GM18867 (cell line): Measurements from ENCODE around the gene RAB3B.
A peak's percentile ranks its signal among the peaks of the same experiment; 100 is the strongest.
"Not testable (repeated sequence)": the region's sequence is repeated elsewhere in the genome, so short reads cannot be mapped to it uniquely, and the experiment has no call there.

Experiments used
- ATAC-seq: cut with Tn5 transposase; IDR thresholded peaks from one replicate; pipeline ENCODE4 v1.9.1; 2021; ENCODE audit warnings: mild to moderate bottlenecking, moderate library complexity; ENCODE audit not compliant: unreplicated experiment

RAB3B gene, protein sequence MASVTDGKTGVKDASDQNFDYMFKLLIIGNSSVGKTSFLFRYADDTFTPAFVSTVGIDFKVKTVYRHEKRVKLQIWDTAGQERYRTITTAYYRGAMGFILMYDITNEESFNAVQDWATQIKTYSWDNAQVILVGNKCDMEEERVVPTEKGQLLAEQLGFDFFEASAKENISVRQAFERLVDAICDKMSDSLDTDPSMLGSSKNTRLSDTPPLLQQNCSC

DNA sequence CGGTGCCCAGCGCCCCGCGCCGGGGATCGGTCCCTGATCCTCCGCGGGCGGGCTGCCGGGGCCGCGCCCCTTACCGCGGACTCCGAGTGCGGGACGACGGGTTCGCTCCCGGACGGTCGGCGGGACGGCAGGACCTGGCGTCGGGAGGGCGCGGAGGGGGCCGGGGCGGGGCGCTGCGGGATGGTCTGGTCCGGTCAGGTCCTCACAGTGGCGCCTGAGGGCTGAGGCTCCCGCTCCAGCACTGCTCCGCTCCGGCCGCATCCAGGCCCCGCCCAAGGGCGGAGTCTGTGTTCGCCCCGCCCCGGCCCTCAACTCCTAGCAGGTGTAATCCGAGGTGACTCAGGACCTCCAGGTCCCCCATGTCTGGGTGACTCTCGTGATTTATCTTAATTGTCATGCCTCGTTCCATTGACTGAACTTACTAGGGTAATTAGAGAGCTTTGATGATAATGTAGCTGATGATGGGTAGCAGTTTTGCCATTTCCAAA is at the start of gene RAB3B:
TSS of gene RAB3B (minus strand) at position 223 of the 488 bp plus-strand sequence. CDS start 13,583 bp downstream, outside the sequence.
- peak; percentile 81 for ATAC-seq

DNA sequence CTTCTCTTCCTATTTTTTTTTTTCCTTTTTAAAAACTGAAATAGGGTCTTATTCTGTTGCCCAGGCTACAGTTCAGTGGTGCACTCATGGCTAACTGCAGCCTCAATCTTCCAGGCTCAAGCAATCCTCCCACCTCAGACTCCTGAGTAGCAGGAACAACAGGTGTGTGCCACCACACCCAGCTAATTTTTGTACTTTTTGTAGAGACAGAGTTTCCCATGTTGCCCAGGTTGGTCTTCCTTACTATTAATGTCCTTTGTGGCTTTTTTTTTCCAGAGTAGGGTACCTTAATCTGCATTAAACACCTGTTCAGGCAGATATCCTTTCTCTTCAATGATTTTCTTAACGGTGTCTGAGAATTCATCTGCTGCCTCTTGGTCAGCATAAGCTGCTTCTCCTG is 47.4 kb upstream of the RAB3B start:
- ATAC-seq, result no peak

- ATAC-seq, result no peak
Measured at GRCh38 chr1:52037402-52037814, 46.9 kb upstream of the RAB3B start.

DNA sequence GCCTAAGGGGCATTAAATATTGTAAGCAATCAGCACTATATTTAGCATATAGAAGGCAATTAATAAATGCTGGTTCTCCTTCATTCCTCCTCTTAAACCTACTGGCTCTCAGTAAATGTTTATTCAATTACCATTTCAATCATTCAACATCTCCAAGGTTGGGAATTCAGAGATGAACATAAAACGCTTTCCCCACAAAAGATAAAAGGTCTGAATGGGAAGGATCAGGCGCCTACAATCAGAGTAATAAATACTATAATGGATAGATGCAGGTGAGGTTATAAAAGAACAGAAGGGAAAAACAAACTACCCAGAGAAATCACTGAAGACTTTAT is 43.5 kb upstream of the RAB3B start:
- ATAC-seq, result no peak

DNA sequence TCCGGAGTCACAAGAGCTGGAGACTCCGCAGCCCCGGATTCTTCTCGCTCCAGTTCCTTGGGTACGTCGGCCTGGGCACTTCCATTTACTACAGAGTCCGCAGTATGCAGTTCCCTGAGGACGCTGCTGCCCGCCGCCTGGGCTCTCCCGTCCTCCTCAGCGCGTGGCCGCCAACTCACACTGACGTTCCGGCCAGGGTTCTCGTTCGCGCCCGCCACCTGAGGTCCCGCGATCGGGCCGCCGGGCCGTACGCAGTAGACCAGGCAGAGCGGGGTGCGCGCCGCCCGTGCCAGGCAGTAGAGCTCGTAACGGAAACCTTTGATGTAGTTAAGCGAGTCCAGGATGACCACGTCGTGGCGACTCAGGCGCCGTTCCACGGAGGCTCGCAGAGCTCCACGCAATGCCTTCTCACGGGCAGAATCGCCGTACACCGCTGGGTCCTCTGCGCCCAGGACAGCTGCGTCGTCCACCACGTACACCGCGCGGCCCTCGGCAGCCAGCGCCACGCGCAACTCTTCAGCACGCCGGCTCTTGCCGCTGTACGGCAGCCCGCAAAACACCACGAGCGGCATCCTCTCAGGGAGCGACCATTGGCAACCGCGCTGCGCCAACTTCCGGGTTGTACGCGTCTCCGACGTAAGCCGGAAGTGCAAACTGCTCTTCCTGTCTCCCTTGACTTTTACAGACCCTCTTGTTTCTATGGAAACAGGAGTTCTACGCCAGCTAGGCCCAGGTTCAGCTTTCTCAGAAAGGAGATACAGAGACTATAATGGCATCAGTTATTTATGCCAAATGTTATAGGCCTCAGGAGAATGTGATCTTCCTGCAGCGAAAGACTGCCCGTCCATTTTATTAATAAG is 42.9 kb upstream of the RAB3B start, which contains the start of gene KTI12:
TSS of gene KTI12 (minus strand) at position 621 of the 860 bp plus-strand sequence. CDS start at position 572, 49 bp downstream.
- ATAC-seq, result peak; percentile 84

DNA sequence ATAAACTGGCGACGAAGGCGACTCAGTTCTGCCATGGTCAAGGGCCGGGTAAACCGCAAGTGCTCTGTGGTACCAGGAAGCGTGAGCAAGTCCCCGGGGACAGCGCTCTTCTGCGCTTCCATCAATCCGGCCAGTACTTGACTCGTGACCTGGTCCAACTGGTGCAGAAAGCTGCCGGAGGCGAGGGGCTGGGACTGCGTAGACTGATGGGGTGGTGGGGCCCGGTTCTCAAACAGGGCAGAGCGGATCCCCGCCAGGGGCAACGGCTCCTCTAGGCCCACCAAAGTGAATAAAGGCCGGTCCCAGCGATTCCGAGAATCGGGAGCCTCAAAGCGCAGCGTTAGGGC is 42.3 kb upstream of the RAB3B start:
- ATAC-seq, result no peak

DNA sequence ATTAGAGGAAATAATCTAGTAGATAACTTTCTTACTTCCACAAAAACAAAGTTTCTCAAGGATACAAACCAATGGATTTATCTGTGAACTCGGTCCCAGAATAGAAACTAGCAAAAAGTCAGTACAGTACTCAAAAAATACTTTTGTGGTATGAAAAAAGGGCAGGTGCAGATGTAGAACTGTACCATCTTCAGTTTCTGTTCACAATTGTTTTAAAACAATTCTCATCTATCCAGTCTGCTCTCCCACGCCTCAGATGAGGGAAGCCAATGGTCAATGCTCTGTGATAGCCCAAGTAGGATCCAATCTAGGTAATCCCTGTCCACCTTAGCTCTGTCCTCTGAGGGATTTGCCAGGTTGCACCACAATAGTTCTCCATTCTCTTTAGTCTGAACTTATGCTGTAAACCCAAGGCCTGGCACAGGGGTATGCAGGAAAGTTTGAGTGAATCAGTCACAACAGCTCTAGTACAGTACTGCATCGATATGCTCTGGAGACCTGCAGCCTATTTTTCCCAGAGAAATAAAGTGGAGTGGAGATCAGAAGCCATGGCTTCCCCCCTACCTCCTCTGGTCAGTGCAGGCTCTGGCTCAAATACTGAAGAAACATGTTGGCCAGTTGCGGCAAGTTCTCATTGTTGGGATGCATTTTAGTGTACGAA is 41.8 kb upstream of the RAB3B start:
- ATAC-seq, result no peak

DNA sequence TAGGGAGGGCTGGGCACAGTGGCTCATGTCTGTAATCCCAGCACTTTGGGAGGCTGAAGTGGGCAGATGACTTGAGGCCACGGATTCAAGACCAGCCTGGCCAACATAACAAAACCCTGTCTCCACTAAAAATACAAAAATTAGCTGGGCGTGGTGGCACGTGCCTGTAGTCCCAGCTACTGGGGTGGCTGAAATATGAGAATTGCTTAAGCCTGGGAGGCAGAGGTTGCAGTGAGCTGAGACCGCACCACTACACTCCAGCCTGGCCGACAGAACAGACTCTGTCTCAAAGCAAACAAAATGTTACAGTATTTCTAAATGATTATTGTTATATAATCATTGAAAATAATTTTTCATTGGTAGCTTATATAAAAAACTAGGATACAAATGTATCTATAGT is 38.3 kb upstream of the RAB3B start:
- not testable (repeated sequence) for ATAC-seq

DNA sequence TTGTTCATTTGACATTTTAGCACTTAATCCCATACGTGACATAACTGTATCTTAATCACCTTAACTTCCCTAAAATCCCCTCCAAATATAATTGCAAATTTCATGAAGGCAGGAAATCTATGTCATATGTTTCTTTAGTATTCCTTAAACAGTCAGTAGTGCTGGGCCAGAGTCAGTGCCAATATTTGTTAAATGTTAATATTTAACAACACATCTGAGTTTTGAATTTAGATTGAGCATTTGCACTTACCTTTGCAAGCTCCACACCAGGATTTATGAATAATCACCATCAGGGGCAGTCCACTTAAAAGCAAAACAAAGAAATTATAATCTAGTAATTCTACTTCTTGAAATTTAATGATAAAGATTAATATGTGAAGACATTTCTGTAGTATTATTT is 37.8 kb upstream of the RAB3B start:
- no peak for ATAC-seq

DNA sequence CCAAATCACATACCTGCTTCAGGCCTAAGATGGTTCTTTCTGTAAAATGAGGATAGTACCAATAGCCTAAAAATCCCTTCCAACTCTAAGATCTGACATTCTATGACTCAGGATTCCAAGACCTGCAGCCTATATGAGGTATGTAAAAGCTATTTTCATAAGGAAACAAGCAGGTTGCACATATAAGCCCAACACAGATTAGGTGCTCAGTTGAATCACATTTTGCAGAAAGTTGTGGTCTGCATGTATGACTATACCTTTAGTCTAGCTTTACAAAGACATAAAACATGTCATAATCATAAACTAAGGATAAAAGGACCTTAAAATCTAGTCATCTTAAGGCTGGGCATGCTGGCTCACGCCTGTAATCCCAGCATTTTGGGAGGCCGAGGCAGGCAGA is 35.8 kb upstream of the RAB3B start:
- no peak for ATAC-seq

DNA sequence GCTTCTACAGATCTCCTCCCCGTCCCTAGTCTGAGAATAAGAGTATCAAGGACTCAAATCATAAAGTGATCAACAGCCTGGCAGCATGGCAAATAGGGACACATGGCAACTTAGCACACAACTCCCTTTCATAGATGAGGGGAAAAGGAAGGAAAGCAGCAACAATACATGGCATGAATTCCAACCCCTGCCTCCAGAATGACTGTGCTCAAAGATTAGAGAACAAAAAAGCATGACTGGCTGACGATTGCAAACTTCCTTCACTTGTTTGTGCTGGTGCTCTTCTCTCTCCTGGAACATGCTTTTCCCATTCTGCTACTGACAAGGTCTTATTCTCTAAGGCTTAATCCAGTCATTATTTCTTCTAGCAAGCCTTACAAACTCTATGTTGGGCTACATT is 31.6 kb upstream of the RAB3B start:
- ATAC-seq, result no peak

DNA sequence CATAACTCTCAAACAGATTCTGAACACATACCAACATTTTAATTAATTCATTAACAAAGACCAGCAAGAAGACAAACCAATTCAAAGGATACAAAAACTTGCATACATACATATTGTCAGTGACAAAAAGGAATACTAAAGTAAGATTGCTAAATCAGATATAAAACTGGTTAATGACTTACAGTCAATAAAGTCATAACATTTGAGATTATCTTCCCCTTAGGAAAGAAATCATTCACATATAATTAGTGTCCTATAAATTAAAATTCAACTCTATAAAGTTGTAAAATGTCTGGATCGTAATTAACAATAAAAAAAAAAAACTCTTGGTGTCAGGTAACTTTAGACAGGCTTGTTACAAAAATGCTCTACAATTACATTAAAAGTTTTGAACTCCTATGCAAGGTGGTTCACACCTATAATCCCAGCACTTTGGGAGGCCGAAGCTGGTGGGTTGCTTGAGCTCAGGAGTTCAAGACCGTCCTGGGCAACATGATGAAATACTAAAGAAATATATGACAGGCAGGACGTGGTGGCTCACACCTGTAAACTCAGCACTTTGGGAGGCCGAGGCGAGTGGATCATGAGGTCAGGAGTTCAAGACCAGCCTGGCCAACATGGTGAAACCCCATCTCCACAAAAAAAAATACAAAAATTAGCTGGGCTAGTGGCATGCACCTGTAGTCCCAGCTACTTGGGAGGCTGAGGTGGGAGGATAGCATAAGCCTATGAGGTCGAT is 17.7 kb upstream of the RAB3B start:
- no peak for ATAC-seq

DNA sequence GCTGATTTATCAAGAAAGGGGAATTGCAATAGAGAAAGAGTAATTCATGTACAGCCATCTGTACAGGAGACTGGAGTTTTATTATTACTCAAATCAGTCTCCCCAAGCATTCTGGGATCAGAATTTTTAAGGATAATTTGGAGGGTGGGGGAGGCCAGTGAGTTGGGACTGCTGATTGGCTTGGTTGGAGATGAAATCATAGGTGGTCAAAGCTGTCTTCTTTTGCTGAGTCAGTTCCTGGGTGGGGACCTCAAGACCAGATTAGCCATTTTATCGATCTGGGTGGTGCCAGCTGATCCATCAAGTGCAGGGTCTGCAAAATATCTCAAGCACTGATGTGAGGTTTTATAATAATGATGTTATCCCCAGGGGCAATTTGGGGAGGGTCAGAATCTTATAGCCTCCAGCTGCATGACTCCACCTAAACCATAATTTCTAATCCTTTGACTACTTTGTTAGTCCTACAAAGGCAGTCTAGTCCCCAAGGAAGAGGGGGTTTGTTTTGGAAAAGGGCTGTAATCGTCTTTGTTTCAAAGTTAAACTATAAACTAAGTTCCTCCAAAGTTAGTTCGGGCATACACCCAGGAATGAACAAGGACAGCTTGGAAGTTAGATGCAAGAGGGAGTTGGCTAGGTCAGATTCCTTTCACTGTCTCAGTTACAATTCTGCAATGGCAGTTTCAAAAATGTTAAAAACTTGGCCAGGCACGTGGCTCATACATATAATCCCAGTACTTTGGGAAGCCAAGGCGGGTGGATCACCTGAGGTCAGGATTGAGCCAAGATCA is 16.9 kb upstream of the RAB3B start:
- no peak for ATAC-seq

DNA sequence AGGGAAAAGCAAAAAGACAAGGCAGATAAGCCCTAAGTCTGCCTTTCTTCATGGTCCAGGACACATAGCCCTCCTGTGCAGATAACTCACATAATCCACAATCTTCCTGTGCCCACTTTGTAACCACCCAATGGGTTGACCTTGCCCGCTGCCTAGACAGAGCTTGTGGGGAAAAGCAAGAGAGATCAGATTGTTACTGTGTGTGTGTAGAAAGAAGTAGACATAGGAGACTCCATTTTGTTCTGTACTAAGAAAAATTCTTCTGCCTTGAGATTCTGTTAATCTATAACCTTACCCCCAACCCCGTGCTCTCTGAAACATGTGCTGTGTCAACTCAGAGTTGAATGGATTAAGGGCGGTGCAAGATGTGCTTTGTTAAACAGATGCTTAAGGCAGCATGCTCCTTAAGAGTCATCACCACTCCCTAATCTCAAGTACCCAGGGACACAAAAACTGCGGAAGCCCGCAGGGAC is 15.6 kb upstream of the RAB3B start:
- not testable (repeated sequence) for ATAC-seq

- not testable (repeated sequence) for ATAC-seq
Measured at GRCh38 chr1:52005548-52005947, 15.0 kb upstream of the RAB3B start.

- no peak for ATAC-seq
Measured at GRCh38 chr1:52003877-52004276, 13.4 kb upstream of the RAB3B start.

- ATAC-seq, result peak; percentile 75
Measured at GRCh38 chr1:52002038-52002917, 11.8 kb upstream of the RAB3B start.

GRCh38 chr1:51998701-51999100 is 8.2 kb upstream of the RAB3B start:
- no peak for ATAC-seq

GRCh38 chr1:51997974-51998382 is 7.5 kb upstream of the RAB3B start:
- no peak for ATAC-seq
